ENCODE data around the gene CCDC57. TPM values are rescaled to one million over a fixed set of nuclear protein-coding genes. Genes with fewer than 3 reads are reported as not detected.

The CCDC57 gene
- polyA plus RNA-seq, 3 donors from 2014 or later, result 27.7 to 65.8 (median 28.8) TPM

DNA sequence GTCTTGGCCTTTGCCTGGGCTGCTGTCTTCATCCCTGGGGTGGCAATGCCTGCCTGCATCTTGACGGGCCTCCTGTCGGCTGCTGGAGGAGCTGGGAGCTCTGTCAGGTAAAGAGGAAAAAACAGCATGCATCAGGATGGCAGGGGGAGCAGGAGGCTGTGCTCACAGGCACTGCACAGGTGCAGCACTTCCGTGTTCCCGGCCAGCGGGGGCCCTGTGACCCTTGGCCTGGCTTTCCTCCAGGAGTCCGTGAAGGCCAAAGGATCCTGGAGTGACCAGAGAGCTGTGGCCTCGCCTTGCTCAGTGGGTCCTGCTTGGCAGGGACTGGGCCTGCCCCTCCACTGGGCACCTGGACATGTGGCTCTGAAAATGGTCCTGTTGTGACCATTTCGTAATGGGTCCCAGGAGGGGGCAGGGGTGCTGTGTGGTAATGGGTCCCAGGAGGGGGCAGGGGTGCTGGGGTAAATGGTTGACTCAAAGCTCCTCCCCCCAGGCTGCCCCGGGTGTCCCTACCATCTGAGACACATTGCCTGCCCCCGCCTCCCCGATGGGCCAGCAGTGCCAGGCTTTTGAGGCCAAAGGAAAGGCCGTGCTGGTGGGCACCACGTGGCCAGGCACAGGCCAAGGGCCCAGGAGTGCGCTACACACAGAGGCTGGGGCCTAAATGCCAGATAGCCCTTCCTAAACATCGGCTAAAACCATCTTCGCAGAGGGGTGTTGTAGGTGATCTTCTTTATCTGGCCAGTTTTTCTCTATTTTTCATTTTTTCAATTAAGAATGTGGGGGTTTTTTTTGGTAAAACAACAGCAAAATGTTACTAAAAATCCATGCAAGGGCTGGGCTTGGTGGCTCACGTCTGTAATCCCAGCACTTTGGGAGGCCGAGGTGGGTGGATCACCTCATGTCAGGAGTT is 110.6 kb downstream of the CCDC57 start:
- Mint-ChIP-seq H3K27me3 (ENCODE audit: low read depth in 3 of 3) (peaks cover 0 to 5% (median 0%) of the 10 kb centered on the region in 3 donors), H3K36me3 (no peaks in the 10 kb centered on the region), H3K9me3 (no peaks in the 10 kb centered on the region), H3K27ac (peak overlapping the region in 2 of 6 donors; percentile 46 to 49), H3K4me3 (peak overlapping the region in 1 of 5 donors; percentile 33), H3K4me1 (peaks cover 11 to 20% of the 10 kb centered on the region in 2 donors)
- DNase-seq, result no peak

DNA sequence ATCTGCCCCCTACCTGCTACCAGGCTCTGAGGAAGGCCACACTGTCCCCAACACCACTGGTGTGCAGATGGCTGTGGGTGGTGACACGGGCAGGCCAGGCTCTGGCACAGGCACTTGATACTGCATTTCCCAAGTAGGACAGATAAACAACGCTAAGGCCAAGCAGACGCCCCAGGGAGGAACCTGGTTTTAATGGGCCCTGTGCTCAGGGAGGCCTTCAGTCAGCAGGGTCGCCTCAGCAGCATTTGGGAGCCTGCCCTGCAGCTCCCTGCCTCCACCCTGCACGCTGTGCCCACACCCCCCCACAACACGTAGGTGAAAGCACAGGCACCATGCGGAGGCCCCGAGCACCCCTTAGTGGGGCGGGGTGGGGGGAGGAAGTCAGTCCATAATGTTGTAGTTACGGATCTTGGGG is 111.3 kb downstream of the CCDC57 start:
- no peak for DNase-seq
- Mint-ChIP-seq H3K4me1 (peaks cover 5 to 15% of the 10 kb centered on the region in 2 donors), H3K27me3 (ENCODE audit: low read depth in 3 of 3) (peaks cover 0 to 8% (median 0%) of the 10 kb centered on the region in 3 donors), H3K27ac (no peak overlapping the region), H3K4me3 (no peak overlapping the region), H3K36me3 (no peaks in the 10 kb centered on the region), H3K9me3 (no peaks in the 10 kb centered on the region)

DNA sequence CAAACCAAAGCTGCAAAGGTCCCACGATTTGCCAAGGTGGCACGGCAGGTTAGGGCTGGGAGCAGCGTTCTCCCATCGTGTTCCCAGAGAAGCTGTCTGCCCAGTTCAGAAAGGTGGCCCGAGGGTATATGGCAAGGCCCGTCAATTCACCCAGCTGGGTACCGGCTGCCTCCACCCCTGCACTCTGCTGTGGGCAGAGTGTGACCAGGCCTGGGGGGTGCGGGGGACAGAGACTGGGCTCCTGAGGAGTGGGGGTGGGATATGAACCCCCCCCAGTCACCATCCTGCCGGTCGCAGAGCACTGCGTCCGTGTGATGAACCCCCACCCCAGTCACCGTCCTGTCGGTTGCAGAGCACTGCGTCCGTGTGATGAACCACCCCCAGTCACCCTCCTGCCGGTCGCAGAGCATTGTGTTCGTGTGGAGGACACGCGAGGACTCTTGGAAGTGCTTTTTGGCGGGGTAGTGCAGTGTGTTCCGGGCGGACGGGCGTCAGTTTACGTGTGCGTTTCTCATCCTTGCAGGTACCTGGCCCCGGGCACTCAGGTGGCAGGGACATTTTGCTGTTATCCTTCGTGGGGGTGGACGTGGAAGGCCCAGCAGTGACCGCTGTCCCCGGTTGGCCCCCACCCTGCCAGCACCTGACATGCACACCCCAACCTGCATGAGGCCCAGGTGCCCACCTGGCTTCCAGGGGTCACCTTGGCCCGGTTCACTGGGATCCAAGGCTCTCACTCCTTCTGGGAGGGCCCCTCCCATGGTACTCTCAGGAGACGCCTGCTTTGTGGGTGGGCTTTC is 111.9 kb downstream of the CCDC57 start:
- H3K27me3 Mint-ChIP-seq (ENCODE audit: low read depth in 3 of 3), result peaks cover 0 to 8% (median 0%) of the 10 kb centered on the region in 3 donors
- H3K36me3 Mint-ChIP-seq, result no peaks in the 10 kb centered on the region
- no peak for DNase-seq
- no peak overlapping the region for H3K27ac Mint-ChIP-seq
- peak overlapping the region in 3 of 5 donors; percentile 30 to 74 (median 66) for H3K4me3 Mint-ChIP-seq
- peaks cover 0 to 12% of the 10 kb centered on the region in 2 donors for H3K4me1 Mint-ChIP-seq
- no peaks in the 10 kb centered on the region for H3K9me3 Mint-ChIP-seq

DNA sequence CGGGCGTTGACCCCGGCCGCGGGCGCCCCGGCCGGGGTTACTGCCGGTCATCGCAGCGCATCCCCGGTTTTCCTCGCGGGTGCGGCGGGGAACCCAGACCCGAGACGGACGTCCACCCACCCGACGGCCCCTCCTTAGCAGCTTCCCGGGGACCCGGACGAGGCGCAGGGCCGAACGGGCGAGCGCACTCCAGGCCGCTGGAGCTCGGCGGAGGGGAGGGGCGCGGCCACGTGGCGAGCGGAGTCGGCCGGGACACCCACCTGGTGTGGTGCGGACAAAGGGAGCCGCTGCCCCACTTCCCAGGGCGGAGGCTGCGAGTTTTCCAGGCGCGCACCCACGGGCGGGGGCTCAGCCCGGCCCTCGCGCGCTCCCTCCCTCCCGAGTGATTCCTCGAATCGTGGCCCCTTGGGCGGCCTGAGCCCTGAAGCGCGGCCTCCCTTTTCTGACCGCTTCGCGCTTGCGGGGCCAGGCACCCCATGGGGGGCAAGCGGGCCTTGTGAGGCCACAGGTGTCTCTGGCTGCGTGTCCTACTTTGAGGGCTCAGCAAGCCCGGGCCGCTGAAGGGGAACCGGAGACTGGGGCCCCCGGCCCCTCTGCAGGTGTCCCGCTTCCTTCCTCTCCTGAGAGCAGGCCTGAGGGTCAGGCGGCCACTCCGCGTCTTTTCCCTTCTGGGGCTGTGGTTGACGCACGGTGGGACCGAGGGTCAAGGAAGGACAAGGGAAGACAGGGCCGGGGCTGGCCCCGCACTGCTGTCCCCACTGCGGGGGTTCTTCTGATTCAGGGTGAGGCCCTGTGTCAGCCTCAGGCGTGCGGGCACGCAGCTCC is 113.5 kb downstream of the CCDC57 start:
- Mint-ChIP-seq H3K9me3 (no peaks in the 10 kb centered on the region), H3K4me1 (peaks cover 0 to 9% of the 10 kb centered on the region in 2 donors), H3K4me3 (peak overlapping the region; percentile 62 to 79 (median 66)), H3K27ac (peak overlapping the region in 5 of 6 donors; percentile 34 to 82 (median 43)), H3K27me3 (ENCODE audit: low read depth in 3 of 3) (peaks cover 0 to 8% (median 0%) of the 10 kb centered on the region in 3 donors), H3K36me3 (no peaks in the 10 kb centered on the region)
- DNase-seq, result no peak

DNA sequence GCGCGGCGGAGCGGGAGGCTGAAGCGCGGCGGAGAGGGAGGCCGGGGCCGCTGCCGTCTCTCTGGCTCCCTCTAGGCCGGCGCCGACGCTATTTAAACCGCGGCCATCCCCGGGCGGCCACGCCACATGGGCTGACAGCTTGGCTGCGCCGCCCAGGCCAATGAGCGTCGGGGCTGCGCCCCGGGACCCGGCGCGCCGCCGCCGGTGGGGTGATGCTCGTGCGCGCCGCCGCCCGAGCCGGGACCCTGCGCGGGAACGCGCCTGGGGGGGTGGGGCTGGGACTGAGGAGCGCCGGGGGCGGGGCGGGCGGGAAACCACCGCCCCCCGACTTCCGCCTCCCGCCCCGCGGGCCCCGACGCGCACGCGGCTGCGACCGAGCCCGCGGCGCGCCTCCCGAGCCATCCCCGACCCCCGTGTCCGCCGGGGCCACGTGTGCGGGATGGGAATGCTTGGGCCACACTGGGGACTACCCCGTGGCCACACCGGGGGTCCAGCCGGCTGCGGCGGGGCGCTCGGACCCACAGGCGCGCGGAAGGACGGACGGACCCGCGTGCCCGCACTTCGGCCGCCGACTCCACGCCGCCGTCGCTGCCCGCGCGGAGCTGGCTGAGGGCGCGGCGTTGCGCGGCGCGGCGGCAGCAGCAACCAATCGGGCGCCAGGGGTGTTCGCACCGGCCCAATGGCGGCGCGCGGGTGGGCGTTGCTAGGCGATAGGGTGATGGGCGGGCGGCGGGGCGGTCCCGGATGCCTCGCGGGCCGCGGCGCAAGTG is 114.3 kb downstream of the CCDC57 start, which contains the start of gene FASN:
Gene FASN, minus strand, starts transcription at position 68 of the 770 bp plus-strand sequence. CDS start 1,791 bp downstream, outside the sequence.
- peak; percentile 91 to 93 (median 92) for DNase-seq
- Mint-ChIP-seq H3K4me1 (peaks cover 0 to 9% of the 10 kb centered on the region in 2 donors), H3K4me3 (peak within 1 kb of the TSS; percentile 35 to 73 (median 65)), H3K27ac (peak within 1 kb of the TSS in 2 of 6 donors; percentile 32 to 46), H3K9me3 (no peaks in the 10 kb centered on the region), H3K27me3 (ENCODE audit: low read depth in 3 of 3) (peaks cover 0 to 8% (median 0%) of the 10 kb centered on the region in 3 donors), H3K36me3 (no peaks in the 10 kb centered on the region)

DNA sequence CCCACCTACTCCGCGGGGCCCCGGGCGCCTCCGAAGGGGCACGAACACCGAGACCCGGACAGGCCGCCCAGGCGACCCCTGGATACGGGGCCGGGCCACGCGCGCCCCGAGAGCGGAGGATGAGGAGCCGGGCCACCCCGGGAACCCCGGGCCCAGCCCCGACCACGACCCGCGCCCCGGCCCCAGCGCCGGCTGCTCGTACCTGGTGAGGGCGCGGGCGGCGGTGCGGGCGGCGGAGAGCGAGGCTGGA is 114.8 kb downstream of the CCDC57 start:
- H3K27me3 Mint-ChIP-seq (ENCODE audit: low read depth in 3 of 3), result peaks cover 0 to 8% (median 0%) of the 10 kb centered on the region in 3 donors
- peaks cover 0 to 9% of the 10 kb centered on the region in 2 donors for H3K4me1 Mint-ChIP-seq
- DNase-seq, result no peak
- H3K27ac Mint-ChIP-seq, result peak overlapping the region in 2 of 6 donors; percentile 32 to 46
- H3K9me3 Mint-ChIP-seq, result no peaks in the 10 kb centered on the region
- H3K4me3 Mint-ChIP-seq, result peak overlapping the region in 4 of 5 donors; percentile 62 to 73 (median 68)
- H3K36me3 Mint-ChIP-seq, result no peaks in the 10 kb centered on the region

DNA sequence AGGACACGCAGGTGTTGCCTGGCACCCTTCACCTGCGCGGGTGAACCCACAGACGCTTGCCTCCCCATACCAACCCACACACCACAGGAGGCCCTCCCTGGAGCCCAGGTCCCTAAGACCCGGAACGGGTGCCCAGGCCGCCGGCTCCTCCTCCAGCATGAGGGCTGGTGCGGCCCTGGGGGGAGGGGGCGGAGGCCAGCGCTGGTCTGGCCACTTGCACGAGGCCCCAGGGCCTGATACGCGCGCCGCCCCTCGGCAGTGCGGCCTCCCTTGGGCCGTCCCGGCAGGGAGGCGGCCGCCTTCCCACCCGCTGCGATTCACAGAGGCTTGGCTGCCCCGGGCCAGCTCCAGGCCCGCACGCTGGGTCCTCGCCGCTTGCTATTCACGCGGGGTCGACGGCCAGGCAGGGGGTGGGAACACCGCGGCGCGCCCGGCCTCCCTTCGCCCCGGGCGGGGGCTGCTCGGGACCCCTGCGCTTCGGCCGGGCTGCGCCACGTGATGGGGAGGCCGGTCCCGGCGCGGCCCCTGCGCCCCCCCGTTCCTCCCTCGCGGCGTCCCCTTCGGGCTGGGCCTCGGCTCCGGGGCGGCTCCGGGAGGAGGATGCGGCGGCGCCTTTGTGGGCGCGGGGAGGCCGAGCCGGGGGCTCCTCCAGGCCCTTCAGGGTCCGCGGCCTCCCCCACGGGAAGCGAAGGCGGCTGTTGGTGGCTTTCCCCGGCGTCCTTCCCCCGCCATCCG is 115.3 kb downstream of the CCDC57 start:
- Mint-ChIP-seq H3K36me3 (no peaks in the 10 kb centered on the region), H3K27me3 (ENCODE audit: low read depth in 3 of 3) (peaks cover 0 to 8% (median 0%) of the 10 kb centered on the region in 3 donors), H3K27ac (peak overlapping the region in 1 of 6 donors; percentile 32), H3K9me3 (no peaks in the 10 kb centered on the region), H3K4me1 (peaks cover 0 to 9% of the 10 kb centered on the region in 2 donors), H3K4me3 (peak overlapping the region in 3 of 5 donors; percentile 35 to 62 (median 46))
- peak; percentile 7 to 30 (median 14) for DNase-seq

DNA sequence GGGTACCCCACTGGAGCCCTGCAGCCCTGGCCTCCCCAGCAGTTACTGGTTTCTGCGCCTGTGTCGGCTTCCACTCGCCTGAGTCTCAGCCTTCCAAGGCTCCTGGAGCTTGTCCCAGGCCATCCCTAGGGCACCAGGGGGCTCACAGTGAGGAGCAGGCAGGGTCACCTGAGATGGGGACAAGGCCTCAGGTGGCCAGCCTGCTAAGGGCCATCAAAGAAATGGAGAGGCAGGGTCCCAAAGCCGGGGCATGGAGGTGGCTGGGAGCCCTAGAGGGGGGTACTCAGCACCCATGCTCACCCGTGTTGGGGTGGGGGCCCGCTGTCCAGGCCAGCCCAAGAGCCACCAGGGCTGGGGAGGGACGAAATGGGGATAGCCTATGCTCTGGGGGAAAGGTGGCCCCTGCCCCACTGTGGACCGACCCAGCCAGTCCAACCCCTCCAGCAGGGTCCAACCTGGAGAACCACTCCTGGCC is 115.9 kb downstream of the CCDC57 start:
- H3K27ac Mint-ChIP-seq, result peak overlapping the region in 1 of 6 donors; percentile 42
- peaks cover 0 to 8% (median 0%) of the 10 kb centered on the region in 3 donors for H3K27me3 Mint-ChIP-seq (ENCODE audit: low read depth in 3 of 3)
- no peaks in the 10 kb centered on the region for H3K9me3 Mint-ChIP-seq
- peak overlapping the region in 4 of 5 donors; percentile 35 to 62 (median 44) for H3K4me3 Mint-ChIP-seq
- no peaks in the 10 kb centered on the region for H3K36me3 Mint-ChIP-seq
- no peak for DNase-seq
- H3K4me1 Mint-ChIP-seq, result peaks cover 0 to 9% of the 10 kb centered on the region in 2 donors

DNA sequence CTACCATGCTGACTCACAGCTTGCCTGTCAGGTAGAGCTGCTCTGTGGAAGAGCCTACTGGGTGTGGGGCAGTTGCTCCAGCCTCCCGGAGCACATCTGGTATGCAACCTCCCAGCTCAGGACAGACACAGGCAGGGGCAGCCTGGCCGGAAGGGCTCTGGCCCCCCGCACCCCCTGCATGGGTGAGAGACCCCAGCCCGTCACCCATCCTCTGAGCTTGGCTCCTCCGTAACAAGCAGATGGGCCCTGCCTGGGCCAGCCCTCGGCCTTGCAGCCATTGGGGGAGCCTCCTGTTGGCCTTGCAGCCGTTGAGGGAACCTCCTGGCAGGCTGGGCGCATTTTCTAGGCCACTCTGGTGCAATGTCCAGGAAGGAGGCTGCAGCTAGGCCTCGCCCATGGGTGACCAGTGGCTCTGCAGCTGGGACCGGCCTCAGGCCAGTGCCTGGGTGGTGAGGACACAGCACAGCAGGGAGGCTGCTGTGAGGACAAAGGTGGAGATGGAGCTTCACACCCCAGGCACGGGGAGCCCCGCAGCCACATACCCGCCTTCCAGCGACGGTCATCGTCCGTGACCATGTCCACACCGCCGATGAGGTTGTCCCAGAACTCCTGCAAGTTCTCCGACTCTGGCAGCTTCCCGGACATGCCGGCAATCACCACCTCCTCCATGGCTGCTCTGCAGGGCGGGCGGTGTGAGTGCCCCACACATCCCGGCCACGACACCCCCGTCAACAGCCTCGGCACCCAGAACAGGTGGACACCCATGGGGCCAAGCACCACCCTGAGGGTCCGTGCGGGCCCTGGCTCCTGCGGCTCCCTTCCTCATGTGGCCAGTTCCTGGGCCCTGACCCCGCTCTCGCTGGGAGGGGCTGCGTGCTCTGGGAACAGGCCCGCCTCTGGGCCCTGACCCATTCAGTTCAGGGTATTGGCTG is 116.6 kb downstream of the CCDC57 start:
- Mint-ChIP-seq H3K27me3 (ENCODE audit: low read depth in 3 of 3) (peaks cover 0 to 8% (median 0%) of the 10 kb centered on the region in 3 donors), H3K27ac (no peak overlapping the region), H3K36me3 (no peaks in the 10 kb centered on the region), H3K4me1 (peaks cover 0 to 9% of the 10 kb centered on the region in 2 donors), H3K4me3 (peak overlapping the region in 4 of 5 donors; percentile 13 to 38 (median 32)), H3K9me3 (no peaks in the 10 kb centered on the region)
- DNase-seq, result no peak

DNA sequence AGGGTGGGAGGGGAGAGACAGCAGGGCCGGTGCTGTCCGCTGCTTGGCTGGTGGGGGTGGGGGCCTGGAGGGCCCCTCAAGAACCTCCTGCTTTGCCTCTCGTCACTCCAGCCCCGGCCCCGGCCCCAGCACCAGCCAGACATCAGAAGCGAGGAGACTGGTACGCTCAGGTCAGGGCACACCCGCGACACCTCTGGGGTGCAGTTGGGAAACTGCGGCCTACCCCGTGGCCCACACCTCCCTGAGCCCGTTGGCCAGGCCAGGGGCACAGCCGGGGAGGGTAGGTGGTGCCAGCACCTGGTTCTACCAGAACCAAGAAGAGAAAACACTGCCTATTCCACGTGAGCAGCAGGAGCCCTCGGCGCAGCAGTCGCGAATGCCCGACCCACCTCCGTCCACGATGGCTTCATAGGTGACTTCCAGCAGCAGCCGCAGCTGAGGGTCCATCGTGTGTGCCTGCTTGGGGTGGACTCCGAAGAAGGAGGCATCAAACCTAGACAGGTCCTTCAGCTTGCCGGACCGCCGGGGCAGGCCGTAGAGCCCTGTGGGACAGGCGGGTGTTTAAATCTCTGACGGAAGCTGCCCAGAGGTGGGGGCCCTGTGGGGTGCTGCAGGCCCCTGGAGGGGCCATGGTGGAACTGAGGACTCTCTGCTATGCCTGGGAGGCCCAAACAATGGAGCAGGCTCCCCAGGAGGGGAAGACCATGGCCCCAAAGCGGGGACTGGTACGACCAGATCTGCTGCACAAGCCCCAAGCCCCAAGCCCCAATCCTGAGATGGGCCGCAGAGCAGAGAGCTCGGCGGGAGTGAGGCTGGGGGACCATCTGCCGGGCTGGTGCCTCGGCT is 117.5 kb downstream of the CCDC57 start:
- H3K9me3 Mint-ChIP-seq, result no peaks in the 10 kb centered on the region

More for the DNA sequence above, 117.5 kb downstream of the CCDC57 start:
- H3K27me3 Mint-ChIP-seq (ENCODE audit: low read depth in 3 of 3), result peaks cover 0 to 8% (median 0%) of the 10 kb centered on the region in 3 donors
- no peaks in the 10 kb centered on the region for H3K36me3 Mint-ChIP-seq
- H3K4me3 Mint-ChIP-seq, result no peak overlapping the region
- peaks cover 0 to 9% of the 10 kb centered on the region in 2 donors for H3K4me1 Mint-ChIP-seq
- H3K27ac Mint-ChIP-seq, result no peak overlapping the region
- DNase-seq, result no peak

All from immature natural killer cell (primary cell).